HepG2 (cell line): ENCODE results near the gene RUNX2. TPM values are rescaled to one million over a fixed set of nuclear protein-coding genes. Genes with fewer than 3 reads are reported as not detected.

Experiments
- ATAC-seq: fragments of 200-7000 bp; cut with Tn5 transposase; 3 replicates; pipeline ENCODE4 v1.9.1; 2020; ENCODE audit warnings: mild to moderate bottlenecking, moderate library complexity
- BruUV-seq: library from RNA; stranded (reverse); fragments of 400-500 nt; replicated peaks from 2 replicates; lab custom pipeline; 2021; lab: Mats Ljungman, UMichigan
- CTCF ChIA-PET: fragments of 300-600 bp; formaldehyde crosslinking; extraction: SDS; loops from one replicate; lab custom pipeline; 2021; ENCODE audit warnings: low total read pairs, inconsistent platforms, low intra/inter-chr PET ratio; lab: Yijun Ruan, JAX
- POLR2A ChIA-PET: fragments of 350-600 bp; sonication (Branson Sonifier 250); formaldehyde crosslinking; loops from one replicate; lab custom pipeline; 2020; ENCODE audit warnings: antibody characterized with exemption, inconsistent platforms; lab: Yijun Ruan, JAX
- DNase-seq: peaks from one replicate; pipeline ENCODE4 v3.0.0-alpha.2; 2015; ENCODE audit warnings: low spot score
- FAIRE-seq: peaks from 3 replicates; lab custom pipeline; 2011; peaks lifted over from hg19 to GRCh38; lab: Jason Lieb, UNC
- H2AFZ ChIP-seq: one replicate; pipeline ENCODE4 v1.6.1; 2011; ENCODE audit warnings: low read length, inconsistent platforms
- H3K27ac ChIP-seq: fragments of 300-600 bp; 3 replicates; pipeline ENCODE4 v1.8.0; 2011; ENCODE audit warnings: mixed run types, mild to moderate bottlenecking, mixed read lengths, low read length, inconsistent platforms; ENCODE audit not compliant: insufficient read depth; ENCODE audit errors: extremely low read length
- H3K27me3 ChIP-seq, 2 experiments: fragments of 200-600 bp in 1 of 2; 2 replicates in 1 of 2; 3 replicates in 1 of 2; pipeline versions ENCODE4 v1.6.0 to v1.8.0; 2011; ENCODE audit warnings: low read length in 2 of 2, mild to moderate bottlenecking in 2 of 2, moderate library complexity in 2 of 2, inconsistent platforms in 1 of 2; ENCODE audit not compliant: insufficient read depth in 2 of 2, control insufficient read depth in 1 of 2
- H3K36me3 ChIP-seq, 2 experiments: fragments of 200-600 bp in 1 of 2; replicated peaks in 1 of 2; 2 replicates in 1 of 2; 3 replicates in 1 of 2; pipeline versions ENCODE4 v1.5.1 to v1.8.0; 2011; ENCODE audit warnings: low read length in 2 of 2, inconsistent platforms in 1 of 2; ENCODE audit not compliant: insufficient read depth in 2 of 2, control insufficient read depth in 1 of 2
- H3K4me1 ChIP-seq: 2 replicates; pipeline ENCODE4 v1.5.1; 2012; ENCODE audit warnings: low read length, inconsistent platforms; ENCODE audit not compliant: insufficient read depth
- H3K4me2 ChIP-seq: 2 replicates; pipeline ENCODE4 v1.6.0; 2011; ENCODE audit warnings: low read depth, low read length, inconsistent platforms
- H3K4me3 ChIP-seq, 3 experiments: fragments of 200-600 bp in 1 of 3; sonication (generic), shearing (Covaris generic) in 1 of 3; replicated peaks in 1 of 3; 2 replicates each; pipeline ENCODE4 v1.5.1; 2011 to 2016; ENCODE audit warnings: low read length in 3 of 3, inconsistent platforms in 2 of 3, low read depth in 2 of 3, mild to moderate bottlenecking in 2 of 3, control low read depth in 1 of 3, mixed read lengths in 1 of 3; ENCODE audit not compliant: insufficient read depth in 1 of 3
- H3K79me2 ChIP-seq: one replicate; pipeline ENCODE4 v1.6.1; 2011; ENCODE audit warnings: low read length, inconsistent platforms; ENCODE audit not compliant: insufficient read depth
- H3K9ac ChIP-seq: 2 replicates; pipeline ENCODE4 v1.6.0; 2011; ENCODE audit warnings: mild to moderate bottlenecking, low read depth, low read length, inconsistent platforms; ENCODE audit not compliant: insufficient read depth
- H3K9me3 ChIP-seq: 2 replicates; pipeline ENCODE4 v1.5.1; 2012; ENCODE audit warnings: mild to moderate bottlenecking, low read length
- H4K20me1 ChIP-seq: 2 replicates; pipeline ENCODE4 v1.6.0; 2011; ENCODE audit warnings: inconsistent platforms, mild to moderate bottlenecking, low read length, moderate library complexity; ENCODE audit not compliant: insufficient read depth
- MXD4 ChIP-seq: IDR thresholded peaks from 2 replicates; pipeline ENCODE4 v1.6.1; 2016; ENCODE audit warnings: mild to moderate bottlenecking, missing biosample characterization, missing genetic modification reagents
- NRL ChIP-seq: sonication (generic); formaldehyde crosslinking; IDR thresholded peaks from 2 replicates; pipeline ENCODE4 v1.5.0; 2020; ENCODE audit warnings: missing genetic modification reagents, mild to moderate bottlenecking, moderate library complexity, borderline replicate concordance
- RBM22 ChIP-seq: fragments of 200-400 bp; formaldehyde crosslinking; optimal IDR thresholded peaks from 2 replicates; pipeline ENCODE3; 2017; ENCODE audit warnings: mild to moderate bottlenecking, low read length, moderate library complexity
- ZFY ChIP-seq: sonication (generic); formaldehyde crosslinking; IDR thresholded peaks from 2 replicates; pipeline ENCODE4 v1.4.0; 2020; ENCODE audit warnings: missing genetic modification reagents
- ZHX1 ChIP-seq: sonication (generic); formaldehyde crosslinking; IDR thresholded peaks from 2 replicates; pipeline ENCODE4 v1.8.1; 2022; ENCODE audit warnings: low read depth, mild to moderate bottlenecking, missing genetic modification reagents
- ZSCAN12 ChIP-seq: sonication (generic); formaldehyde crosslinking; IDR thresholded peaks from 2 replicates; pipeline ENCODE4 v1.9.0; 2021; ENCODE audit warnings: mild to moderate bottlenecking, missing genetic modification reagents
- WGBS: methylation state at CpG from one replicate; pipeline ENCODE4 v1.1.6; 2017; ENCODE audit warnings: low lambda C conversion rate; 5-methylcytosine and 5-hydroxymethylcytosine counted together
- in situ Hi-C: cut with HindIII; loops from 2 replicates; pipeline ENCODE4 v1.10.0; 2017; ENCODE audit warnings: low pct_unique_long_range_greater_than_20kb; ENCODE audit not compliant: extremely low pct_ligation_motif_present
- intact Hi-C: fragments of 100-400 bp; cut with micrococcal nuclease; formaldehyde crosslinking; loops from one replicate; pipeline ENCODE4 v1.10.0; 2022; ENCODE audit not compliant: unreplicated experiment
- polyA plus RNA-seq, 8 experiments: library from polyadenylated mRNA; depleted of rRNA in 3 of 8; stranded (reverse) in 7 of 8; unstranded in 1 of 8; fragments of >200 nt; fragmentation: Illumina TruSeq in 4 of 8; extraction: Trizol in 4 of 8; gene quantifications; 2 replicates each; pipeline versions ENCODE4 v1.2.1 to v1.2.3, GENCODE V29; 2011 to 2016; ENCODE audit warnings: low read depth in 4 of 8, missing spikeins in 1 of 8, mixed read lengths in 1 of 8; ENCODE audit not compliant: insufficient read depth in 1 of 8
- total RNA-seq, 5 experiments: library from RNA; depleted of rRNA; stranded (reverse); fragments of >200 nt; fragmentation: Illumina TruSeq; extraction: Trizol; gene quantifications; 2 replicates each; pipeline ENCODE4 v1.2.3, GENCODE V29; 2016; ENCODE audit warnings: low read depth in 1 of 5
- TF ChIP-seq, protein P1 (sequence below): sonication (generic); formaldehyde crosslinking; IDR thresholded peaks from 2 replicates; pipeline ENCODE4 v1.4.0; 2020; ENCODE audit warnings: missing genetic modification reagents
- TF ChIP-seq, protein P2 (sequence below): sonication (generic); formaldehyde crosslinking; IDR thresholded peaks from 2 replicates; pipeline ENCODE4 v1.9.0; 2021; ENCODE audit warnings: mild to moderate bottlenecking, missing genetic modification reagents

Gene RUNX2
- total and polyA plus RNA-seq, 2 of the 13 experiments (the other 11 are each of a cell fraction or from before 2014, with no cell fraction given), result not detected

- BruUV-seq, result no TSS peak
- Histone ChIP-seq H3K79me2 (no peaks in the 10 kb centered on the region), H3K9ac (no peak overlapping the region), H3K4me1 (no peaks in the 10 kb centered on the region), H2AFZ (no peak overlapping the region), H3K4me2 (no peak overlapping the region), H3K27me3 (no peaks in the 10 kb centered on the region; a peak in 1 of 5 replicates), H3K27ac (no peak overlapping the region), H3K4me3 (no peak overlapping the region), H3K9me3 (no peaks in the 10 kb centered on the region), H4K20me1 (no peaks in the 10 kb centered on the region), H3K36me3 (no peaks in the 10 kb centered on the region)
- ChIA-PET POLR2A (no interaction called here), CTCF (no interaction called here)
- intact Hi-C loops (no loop called here), in situ Hi-C loops (no loop called here)
- no peak for FAIRE-seq
- WGBS, result 0% methylated on average over 1 of the region's 2 CpGs
- ATAC-seq, result no peak
- no peak for DNase-seq
- no peak for TF ChIP-seq RBM22
- TF ChIP-seq ZHX1 (CRISPR knock-in tag), result no peak
- TF ChIP-seq, protein P1, sequence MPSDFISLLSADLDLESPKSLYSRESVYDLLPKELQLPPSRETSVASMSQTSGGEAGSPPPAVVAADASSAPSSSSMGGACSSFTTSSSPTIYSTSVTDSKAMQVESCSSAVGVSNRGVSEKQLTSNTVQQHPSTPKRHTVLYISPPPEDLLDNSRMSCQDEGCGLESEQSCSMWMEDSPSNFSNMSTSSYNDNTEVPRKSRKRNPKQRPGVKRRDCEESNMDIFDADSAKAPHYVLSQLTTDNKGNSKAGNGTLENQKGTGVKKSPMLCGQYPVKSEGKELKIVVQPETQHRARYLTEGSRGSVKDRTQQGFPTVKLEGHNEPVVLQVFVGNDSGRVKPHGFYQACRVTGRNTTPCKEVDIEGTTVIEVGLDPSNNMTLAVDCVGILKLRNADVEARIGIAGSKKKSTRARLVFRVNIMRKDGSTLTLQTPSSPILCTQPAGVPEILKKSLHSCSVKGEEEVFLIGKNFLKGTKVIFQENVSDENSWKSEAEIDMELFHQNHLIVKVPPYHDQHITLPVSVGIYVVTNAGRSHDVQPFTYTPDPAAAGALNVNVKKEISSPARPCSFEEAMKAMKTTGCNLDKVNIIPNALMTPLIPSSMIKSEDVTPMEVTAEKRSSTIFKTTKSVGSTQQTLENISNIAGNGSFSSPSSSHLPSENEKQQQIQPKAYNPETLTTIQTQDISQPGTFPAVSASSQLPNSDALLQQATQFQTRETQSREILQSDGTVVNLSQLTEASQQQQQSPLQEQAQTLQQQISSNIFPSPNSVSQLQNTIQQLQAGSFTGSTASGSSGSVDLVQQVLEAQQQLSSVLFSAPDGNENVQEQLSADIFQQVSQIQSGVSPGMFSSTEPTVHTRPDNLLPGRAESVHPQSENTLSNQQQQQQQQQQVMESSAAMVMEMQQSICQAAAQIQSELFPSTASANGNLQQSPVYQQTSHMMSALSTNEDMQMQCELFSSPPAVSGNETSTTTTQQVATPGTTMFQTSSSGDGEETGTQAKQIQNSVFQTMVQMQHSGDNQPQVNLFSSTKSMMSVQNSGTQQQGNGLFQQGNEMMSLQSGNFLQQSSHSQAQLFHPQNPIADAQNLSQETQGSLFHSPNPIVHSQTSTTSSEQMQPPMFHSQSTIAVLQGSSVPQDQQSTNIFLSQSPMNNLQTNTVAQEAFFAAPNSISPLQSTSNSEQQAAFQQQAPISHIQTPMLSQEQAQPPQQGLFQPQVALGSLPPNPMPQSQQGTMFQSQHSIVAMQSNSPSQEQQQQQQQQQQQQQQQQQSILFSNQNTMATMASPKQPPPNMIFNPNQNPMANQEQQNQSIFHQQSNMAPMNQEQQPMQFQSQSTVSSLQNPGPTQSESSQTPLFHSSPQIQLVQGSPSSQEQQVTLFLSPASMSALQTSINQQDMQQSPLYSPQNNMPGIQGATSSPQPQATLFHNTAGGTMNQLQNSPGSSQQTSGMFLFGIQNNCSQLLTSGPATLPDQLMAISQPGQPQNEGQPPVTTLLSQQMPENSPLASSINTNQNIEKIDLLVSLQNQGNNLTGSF, result no peak
- TF ChIP-seq ZFY (CRISPR knock-in tag), result no peak
- TF ChIP-seq MXD4 (CRISPR knock-in tag), result no peak
- TF ChIP-seq NRL (CRISPR knock-in tag), result no peak
- no peak for TF ChIP-seq ZSCAN12
- TF ChIP-seq, protein P2, sequence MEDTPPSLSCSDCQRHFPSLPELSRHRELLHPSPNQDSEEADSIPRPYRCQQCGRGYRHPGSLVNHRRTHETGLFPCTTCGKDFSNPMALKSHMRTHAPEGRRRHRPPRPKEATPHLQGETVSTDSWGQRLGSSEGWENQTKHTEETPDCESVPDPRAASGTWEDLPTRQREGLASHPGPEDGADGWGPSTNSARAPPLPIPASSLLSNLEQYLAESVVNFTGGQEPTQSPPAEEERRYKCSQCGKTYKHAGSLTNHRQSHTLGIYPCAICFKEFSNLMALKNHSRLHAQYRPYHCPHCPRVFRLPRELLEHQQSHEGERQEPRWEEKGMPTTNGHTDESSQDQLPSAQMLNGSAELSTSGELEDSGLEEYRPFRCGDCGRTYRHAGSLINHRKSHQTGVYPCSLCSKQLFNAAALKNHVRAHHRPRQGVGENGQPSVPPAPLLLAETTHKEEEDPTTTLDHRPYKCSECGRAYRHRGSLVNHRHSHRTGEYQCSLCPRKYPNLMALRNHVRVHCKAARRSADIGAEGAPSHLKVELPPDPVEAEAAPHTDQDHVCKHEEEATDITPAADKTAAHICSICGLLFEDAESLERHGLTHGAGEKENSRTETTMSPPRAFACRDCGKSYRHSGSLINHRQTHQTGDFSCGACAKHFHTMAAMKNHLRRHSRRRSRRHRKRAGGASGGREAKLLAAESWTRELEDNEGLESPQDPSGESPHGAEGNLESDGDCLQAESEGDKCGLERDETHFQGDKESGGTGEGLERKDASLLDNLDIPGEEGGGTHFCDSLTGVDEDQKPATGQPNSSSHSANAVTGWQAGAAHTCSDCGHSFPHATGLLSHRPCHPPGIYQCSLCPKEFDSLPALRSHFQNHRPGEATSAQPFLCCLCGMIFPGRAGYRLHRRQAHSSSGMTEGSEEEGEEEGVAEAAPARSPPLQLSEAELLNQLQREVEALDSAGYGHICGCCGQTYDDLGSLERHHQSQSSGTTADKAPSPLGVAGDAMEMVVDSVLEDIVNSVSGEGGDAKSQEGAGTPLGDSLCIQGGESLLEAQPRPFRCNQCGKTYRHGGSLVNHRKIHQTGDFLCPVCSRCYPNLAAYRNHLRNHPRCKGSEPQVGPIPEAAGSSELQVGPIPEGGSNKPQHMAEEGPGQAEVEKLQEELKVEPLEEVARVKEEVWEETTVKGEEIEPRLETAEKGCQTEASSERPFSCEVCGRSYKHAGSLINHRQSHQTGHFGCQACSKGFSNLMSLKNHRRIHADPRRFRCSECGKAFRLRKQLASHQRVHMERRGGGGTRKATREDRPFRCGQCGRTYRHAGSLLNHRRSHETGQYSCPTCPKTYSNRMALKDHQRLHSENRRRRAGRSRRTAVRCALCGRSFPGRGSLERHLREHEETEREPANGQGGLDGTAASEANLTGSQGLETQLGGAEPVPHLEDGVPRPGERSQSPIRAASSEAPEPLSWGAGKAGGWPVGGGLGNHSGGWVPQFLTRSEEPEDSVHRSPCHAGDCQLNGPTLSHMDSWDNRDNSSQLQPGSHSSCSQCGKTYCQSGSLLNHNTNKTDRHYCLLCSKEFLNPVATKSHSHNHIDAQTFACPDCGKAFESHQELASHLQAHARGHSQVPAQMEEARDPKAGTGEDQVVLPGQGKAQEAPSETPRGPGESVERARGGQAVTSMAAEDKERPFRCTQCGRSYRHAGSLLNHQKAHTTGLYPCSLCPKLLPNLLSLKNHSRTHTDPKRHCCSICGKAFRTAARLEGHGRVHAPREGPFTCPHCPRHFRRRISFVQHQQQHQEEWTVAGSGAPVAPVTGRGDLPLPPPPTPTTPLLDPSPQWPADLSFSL, result no peak
Observed at GRCh38 chr6:45611491-45611890, 283.4 kb downstream of the RUNX2 start.
